Gastroesophageal sphincter (tissue), 3 donors: ENCODE measurements around the gene SKIL.

Source experiments
- POLR2A ChIP-seq, 2 donors: fragments of 450-650 bp; IDR thresholded peaks; one replicate each; pipeline ENCODE4 v1.6.1; 2017; ENCODE audit warnings: antibody characterized with exemption in 2 of 2, mild to moderate bottlenecking in 2 of 2, moderate library complexity in 1 of 2
- POLR2AphosphoS5 ChIP-seq: sonication (generic); formaldehyde crosslinking; IDR thresholded peaks from one replicate; pipeline ENCODE4 v1.6.1; 2017; ENCODE audit warnings: antibody characterized with exemption
- TF ChIP-seq, protein P1 (sequence below), 4 experiments: fragments of 200-600 bp in 2 of 4; fragments of 450-650 bp in 2 of 4; sonication (generic) in 1 of 4; IDR thresholded peaks; one replicate each; pipeline ENCODE4 v1.5.1; 2017 to 2019; ENCODE audit warnings: antibody characterized with exemption in 4 of 4, mild to moderate bottlenecking in 2 of 4, moderate library complexity in 2 of 4

DNA sequence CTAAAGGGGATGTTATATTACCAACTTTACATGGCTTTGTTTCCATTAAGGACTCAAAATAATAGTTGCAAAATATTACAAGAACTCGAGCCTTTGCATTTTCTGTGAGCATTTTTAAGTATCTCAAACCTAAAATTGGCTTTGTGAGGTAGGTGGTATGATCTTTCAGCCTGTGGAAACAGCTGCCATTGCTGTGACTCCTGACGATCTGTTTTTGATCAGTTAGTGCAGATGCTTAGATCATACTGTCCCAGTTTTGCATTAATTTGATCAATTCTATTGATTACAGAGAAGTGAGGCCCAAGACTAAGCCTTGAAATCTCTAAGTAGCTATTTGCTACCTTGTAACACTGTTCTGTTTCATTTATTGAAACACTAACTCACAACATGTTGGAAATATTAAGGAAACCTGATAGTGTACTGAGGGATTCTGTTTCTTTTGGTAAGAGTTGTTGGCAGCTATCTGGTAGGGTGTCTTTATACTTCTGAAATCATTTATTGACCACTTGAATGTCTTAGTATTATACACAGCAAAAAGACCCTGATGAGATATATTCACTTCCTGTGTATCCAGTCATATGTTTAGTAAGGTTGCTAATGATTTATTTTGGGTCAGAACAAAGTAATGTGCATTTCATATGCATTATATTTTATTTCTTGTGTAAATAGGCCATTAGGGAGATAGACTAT is 14.8 kb downstream of the SKIL start:
- TF ChIP-seq, protein P1, sequence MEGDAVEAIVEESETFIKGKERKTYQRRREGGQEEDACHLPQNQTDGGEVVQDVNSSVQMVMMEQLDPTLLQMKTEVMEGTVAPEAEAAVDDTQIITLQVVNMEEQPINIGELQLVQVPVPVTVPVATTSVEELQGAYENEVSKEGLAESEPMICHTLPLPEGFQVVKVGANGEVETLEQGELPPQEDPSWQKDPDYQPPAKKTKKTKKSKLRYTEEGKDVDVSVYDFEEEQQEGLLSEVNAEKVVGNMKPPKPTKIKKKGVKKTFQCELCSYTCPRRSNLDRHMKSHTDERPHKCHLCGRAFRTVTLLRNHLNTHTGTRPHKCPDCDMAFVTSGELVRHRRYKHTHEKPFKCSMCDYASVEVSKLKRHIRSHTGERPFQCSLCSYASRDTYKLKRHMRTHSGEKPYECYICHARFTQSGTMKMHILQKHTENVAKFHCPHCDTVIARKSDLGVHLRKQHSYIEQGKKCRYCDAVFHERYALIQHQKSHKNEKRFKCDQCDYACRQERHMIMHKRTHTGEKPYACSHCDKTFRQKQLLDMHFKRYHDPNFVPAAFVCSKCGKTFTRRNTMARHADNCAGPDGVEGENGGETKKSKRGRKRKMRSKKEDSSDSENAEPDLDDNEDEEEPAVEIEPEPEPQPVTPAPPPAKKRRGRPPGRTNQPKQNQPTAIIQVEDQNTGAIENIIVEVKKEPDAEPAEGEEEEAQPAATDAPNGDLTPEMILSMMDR (IDR thresholded peaks at IDR 0.05): no peak
- TF ChIP-seq POLR2AphosphoS5: no peak
- no peak for TF ChIP-seq POLR2A (IDR thresholded peaks at IDR 0.05)
